HG03135 (cell line): ENCODE measurements around the gene CGB8.

Experiments used
- ATAC-seq: cut with Tn5 transposase; IDR thresholded peaks from one replicate; pipeline ENCODE4 v1.9.1; 2021; ENCODE audit warnings: mild to moderate bottlenecking, moderate library complexity; ENCODE audit not compliant: unreplicated experiment

CGB8 gene

DNA sequence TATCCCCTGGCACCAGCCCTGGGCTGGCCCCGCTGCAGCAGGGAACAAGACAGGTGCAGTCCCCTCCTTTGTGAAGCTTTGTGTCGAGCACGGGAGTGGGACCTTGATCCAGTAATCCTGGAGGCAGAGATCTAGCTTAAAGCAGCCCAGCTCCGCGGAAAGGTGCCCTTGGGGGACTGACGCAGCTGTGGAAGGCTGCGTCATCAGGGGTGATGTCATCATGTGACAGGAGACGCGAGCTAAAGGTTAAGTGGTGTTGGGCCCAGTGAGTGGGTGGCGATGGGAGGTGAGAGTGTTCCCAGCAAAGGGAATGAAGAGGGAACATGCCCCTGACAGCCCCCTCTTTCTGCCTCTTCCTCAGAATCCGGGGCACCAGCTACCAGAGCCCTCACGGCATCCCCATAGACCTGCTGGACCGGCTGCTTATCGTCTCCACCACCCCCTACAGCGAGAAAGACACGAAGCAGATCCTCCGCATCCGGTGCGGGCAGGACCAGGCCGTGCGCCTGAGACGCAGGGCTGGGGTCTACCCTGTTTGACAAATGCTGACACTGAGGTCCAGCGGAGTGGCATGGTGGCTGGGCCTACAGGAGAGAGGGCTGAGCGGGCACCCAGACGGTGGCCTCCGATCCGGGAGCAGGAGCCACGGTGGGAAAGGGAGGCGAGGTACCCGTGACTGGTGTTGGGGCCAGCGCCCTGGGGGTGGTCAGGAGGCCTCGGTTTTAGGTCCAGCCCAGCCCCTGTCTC, 34.6 kb downstream of the CGB8 start:
- ATAC-seq: no peak

DNA sequence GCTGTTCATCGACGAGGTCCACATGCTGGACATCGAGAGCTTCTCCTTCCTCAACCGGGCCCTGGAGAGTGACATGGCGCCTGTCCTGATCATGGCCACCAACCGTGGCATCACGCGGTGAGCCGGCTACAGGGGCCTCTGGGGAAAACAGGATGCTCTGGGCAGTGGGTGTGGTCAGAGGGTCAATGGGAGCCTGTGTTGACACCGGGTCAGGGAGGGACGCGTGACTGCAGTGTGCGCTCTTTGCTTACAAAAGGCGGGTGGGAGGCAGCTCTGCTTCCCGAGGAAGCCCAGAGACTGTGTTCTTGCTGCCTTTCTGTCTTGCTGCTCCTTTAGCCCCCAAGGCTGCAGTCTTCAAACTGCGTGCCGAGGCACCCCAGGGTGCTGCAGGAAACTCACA, 37.7 kb downstream of the CGB8 start:
- no peak for ATAC-seq

DNA sequence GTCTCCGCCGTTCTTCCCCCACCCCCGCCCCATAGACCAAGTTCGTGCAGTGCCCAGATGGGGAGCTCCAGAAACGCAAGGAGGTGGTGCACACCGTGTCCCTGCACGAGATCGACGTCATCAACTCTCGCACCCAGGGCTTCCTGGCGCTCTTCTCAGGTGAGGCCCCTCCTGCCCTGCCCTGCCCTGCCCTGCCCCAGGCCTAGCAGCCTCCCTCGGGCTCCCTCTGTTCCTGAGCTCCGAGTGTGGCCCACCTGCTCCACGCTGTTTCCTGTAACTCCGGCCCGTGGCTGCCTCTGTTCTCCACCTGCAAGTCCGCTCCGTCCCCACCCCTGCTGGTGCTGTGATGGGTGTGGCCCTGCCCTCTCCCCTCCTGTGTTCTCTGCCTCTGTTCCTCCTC, 38.5 kb downstream of the CGB8 start:
- ATAC-seq: no peak

DNA sequence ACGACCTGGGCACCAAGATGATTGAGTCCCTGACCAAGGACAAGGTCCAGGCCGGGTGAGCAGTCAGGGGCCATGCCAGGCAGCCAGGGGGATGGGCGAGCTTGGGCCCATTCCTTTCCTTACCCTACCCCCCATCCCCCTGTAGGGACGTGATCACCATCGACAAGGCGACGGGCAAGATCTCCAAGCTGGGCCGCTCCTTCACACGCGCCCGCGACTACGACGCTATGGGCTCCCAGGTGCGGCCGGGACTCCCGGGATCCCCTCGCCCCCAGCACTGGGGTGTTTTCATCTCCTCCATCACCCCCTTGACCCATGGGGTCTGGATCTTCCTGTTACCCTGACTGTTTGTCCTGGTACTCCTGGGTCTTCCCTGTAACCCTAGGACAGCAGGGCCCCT, 39.1 kb downstream of the CGB8 start:
- no peak for ATAC-seq

DNA sequence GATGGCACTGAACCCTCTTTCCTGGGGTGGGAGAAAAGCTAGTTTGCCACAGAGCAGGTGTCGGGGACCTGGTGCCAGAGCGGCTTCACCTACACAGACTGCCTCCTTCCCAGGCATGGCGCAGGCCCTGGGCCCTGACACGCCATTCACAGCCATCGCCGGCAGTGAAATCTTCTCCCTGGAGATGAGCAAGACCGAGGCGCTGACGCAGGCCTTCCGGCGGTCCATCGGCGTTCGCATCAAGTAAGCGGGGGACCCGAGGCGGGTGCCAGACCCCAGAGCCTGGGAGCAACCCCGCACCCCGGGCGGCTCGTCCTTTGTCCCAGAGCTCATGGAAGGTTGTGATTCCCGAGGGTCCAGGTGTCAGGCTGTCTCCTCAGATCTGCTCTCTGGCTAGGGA, 42.0 kb downstream of the CGB8 start:
- ATAC-seq: no peak

DNA sequence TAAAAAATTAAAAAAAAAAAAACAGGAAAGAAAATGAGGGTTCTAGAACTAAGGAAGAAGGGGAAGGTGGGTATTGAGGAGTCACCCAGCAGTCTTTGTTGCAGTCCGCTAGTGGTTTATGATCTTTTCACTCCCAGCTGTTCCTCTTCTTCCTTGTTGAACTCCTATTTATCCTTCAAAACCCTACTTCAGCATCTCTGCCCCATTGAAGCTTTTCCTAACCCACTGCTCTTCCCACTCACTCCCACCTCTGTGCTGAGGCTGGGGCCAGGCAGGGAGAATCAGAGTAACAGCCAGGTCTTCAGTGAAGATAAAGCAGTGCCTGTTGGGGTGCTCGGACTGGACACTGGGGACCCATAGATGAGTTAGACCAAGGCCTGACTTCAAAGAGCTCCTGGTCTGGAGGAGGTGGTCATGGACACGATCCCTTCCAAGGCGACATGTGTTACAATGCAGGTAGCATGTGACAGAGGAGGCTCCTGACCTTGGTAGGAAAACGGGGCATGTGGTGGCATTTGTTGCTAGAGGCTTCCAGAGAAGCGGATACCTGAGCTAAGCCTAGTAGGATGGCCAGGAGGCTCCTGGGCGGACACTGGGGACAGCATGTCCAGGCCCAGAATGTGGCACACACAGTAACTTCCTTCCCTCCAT, 43.8 kb downstream of the CGB8 start:
- no peak for ATAC-seq

DNA sequence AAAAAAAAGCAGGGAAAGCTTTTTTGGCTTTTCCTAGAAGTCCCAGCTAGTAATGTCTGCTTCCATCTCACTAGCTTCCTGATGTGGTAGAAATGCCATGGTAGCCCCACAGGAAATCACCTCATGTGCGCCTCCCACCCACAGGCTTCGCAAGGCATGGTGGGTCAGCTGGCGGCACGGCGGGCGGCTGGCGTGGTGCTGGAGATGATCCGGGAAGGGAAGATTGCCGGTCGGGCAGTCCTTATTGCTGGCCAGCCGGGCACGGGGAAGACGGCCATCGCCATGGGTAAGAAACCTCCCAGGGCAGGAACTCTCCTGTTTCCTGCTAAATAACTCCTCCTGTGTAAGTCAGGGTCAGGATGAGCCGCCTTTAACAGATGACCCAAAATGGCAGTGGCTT, 44.8 kb downstream of the CGB8 start:
- no peak for ATAC-seq

DNA sequence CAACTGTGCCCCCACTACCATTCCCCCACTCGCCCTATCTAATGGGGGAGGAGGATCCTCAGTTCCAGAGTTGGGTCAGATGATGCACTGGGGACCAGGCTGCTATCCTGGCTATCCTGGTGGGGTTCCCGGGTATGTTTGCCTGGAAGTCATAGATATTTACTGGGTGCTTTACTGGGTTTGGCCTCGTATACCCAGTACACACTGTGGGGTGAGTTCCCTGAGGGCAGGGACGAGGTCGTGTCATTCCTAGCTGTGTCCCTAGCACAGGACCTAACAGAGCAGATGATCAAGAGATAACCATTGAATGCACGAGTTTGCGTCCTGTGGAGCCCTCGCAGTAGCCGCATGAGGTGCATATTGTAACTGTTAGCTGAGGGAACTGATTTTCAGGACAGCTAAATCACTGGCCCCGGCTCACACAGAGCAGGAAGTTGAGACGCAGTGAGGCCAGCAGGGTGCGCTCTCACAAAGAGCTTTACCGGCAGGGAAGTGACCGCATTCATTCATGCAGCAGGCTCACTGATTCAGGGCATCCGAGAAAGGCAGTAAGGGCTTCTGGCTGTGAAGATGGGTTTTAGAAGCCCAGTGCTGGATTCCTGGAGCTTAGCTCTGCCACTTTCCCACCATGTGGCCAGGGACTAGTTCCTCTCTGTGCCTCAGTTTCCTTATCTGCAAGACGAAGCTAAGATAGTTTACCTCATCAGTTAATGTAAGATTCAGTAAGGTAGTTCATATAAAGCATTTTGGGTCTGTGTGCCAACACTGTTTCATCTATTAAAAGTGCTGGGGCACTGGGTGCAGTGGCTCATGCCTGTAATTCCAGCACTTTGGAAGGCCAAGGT, 49.2 kb downstream of the CGB8 start:
- no peak for ATAC-seq

DNA sequence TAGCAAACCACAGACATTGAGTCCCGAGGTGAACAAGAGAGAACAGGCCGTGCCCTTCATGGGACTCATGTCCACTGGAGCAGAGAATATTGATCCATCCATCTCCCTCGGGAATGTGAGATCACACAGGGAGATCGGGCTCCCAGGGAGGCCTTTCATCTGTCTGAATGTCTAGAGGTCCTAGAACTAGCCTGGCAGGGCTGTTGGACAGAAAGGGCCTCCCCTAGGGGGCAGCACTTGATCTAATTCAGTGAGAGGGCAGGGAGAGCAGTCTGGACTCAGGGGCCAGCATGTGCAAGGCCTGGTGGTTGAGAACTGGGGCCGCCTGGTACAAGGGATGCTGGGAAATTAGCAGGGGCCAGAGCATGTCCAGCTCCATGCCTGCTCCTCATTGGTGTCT, 50.9 kb downstream of the CGB8 start:
- ATAC-seq: no peak
